Neural crest cell (in vitro differentiated cells): ENCODE data around the gene PLD2. TPM values are rescaled to one million over a fixed set of nuclear protein-coding genes. Genes with fewer than 3 reads are reported as not detected.
A peak's percentile ranks its signal among the peaks of the same experiment; 100 is the strongest.

ENCODE experiments used
- DNase-seq: peaks from one replicate; pipeline ENCODE4 v3.0.0; 2021; ENCODE audit warnings: low read depth, mixed read lengths, low spot score
- H3K27ac Mint-ChIP-seq: one replicate; pipeline ENCODE4 v1.8.0; 2021; ENCODE audit warnings: mild to moderate bottlenecking, mixed read lengths; ENCODE audit not compliant: unreplicated experiment
- H3K27me3 Mint-ChIP-seq: 2 replicates; pipeline ENCODE4 v1.8.0; 2021; ENCODE audit warnings: low read depth, mild to moderate bottlenecking, mixed read lengths
- H3K36me3 Mint-ChIP-seq: 2 replicates; pipeline ENCODE4 v1.8.0; 2021; ENCODE audit warnings: low read depth, mild to moderate bottlenecking, mixed read lengths
- H3K4me1 Mint-ChIP-seq: 2 replicates; pipeline ENCODE4 v1.8.0; 2021; ENCODE audit warnings: mixed read lengths
- H3K4me3 Mint-ChIP-seq: one replicate; pipeline ENCODE4 v1.8.0; 2021; ENCODE audit warnings: mild to moderate bottlenecking, mixed read lengths
- H3K9me3 Mint-ChIP-seq: 2 replicates; pipeline ENCODE4 v1.8.0; 2021; ENCODE audit warnings: mixed read lengths
- total RNA-seq: library from RNA; stranded (reverse); gene quantifications from 2 replicates; pipeline ENCODE4 v1.2.1, GENCODE V29; 2021
- TF ChIP-seq, protein P1 (sequence below): fragments of 200-600 bp; sonication (generic); conservative IDR thresholded peaks from 2 replicates; pipeline ENCODE4 v1.5.0; 2021; ENCODE audit warnings: antibody characterized with exemption, mild to moderate bottlenecking

The PLD2 gene
- total RNA-seq, 1 donor from 2014 or later: 54.8 TPM

GRCh38 chr17:4795168-4795567 lies 11.8 kb upstream of the PLD2 start:
- Mint-ChIP-seq H3K27ac (no peak overlapping the region), H3K4me3 (peak overlapping the region; percentile 100), H3K36me3 (peaks cover 2% of the 10 kb centered on the region), H3K27me3 (peaks cover 12% of the 10 kb centered on the region), H3K9me3 (no peaks in the 10 kb centered on the region), H3K4me1 (peaks cover 19% of the 10 kb centered on the region)
- DNase-seq: no peak
- TF ChIP-seq, protein P1, sequence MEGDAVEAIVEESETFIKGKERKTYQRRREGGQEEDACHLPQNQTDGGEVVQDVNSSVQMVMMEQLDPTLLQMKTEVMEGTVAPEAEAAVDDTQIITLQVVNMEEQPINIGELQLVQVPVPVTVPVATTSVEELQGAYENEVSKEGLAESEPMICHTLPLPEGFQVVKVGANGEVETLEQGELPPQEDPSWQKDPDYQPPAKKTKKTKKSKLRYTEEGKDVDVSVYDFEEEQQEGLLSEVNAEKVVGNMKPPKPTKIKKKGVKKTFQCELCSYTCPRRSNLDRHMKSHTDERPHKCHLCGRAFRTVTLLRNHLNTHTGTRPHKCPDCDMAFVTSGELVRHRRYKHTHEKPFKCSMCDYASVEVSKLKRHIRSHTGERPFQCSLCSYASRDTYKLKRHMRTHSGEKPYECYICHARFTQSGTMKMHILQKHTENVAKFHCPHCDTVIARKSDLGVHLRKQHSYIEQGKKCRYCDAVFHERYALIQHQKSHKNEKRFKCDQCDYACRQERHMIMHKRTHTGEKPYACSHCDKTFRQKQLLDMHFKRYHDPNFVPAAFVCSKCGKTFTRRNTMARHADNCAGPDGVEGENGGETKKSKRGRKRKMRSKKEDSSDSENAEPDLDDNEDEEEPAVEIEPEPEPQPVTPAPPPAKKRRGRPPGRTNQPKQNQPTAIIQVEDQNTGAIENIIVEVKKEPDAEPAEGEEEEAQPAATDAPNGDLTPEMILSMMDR: no peak

DNA sequence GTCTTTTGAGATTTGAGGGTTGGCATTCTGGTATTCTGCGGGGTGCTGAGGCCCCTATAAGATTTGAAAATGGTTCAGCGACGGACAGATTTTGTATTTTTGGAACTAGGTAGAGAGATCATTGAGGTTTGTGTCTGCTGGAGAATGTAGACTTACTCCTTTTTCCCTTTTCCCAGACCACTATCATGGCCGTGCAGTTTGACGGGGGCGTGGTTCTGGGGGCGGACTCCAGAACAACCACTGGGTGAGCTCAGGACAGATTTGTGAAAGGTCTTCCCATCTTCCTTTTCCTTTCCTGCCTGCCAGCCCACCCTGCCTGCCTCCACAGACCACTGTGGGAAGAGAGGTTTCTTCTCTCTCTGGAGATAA lies 10.4 kb upstream of the PLD2 start:
- Mint-ChIP-seq H3K27ac (peak overlapping the region; percentile 96), H3K36me3 (peaks cover 10% of the 10 kb centered on the region), H3K9me3 (no peaks in the 10 kb centered on the region), H3K4me1 (peaks cover 12% of the 10 kb centered on the region), H3K4me3 (peak overlapping the region; percentile 100), H3K27me3 (peaks cover 10% of the 10 kb centered on the region)
- peak; percentile 33 for DNase-seq
- TF ChIP-seq, protein P1: no peak

DNA sequence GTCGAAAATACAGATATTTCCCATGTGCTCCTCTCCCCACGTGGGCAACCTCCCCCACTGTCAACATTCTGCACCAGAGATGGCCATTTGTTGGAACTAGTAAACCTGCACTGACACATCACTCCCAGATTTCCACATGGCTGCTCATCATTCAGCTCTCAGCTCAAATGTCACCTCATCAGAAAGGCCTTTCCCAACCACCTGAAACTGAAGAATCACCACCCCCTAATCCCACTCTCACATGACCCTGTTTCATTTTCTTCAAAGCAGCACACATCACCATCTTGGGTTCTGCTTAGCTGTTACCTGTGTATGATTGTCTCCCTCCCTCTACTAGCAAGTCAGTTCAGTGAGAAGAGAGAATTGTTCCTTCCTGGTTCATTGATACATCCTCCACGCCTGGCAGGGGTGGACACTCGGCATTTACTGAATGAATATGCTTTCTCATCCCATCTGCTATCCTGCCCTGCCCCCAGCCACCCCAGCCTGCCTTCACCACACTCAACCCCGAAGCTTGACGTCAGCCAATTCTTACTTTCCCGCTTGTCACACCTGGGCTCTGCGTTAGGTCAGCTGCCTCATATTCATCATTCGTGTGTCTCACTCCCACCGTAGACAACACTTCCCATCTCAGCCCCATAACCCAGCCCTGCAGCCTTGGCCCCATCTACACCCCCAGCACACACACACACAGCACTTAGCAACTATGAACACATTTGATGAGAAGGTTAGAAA lies 6.3 kb upstream of the PLD2 start:
- H3K9me3 Mint-ChIP-seq: no peaks in the 10 kb centered on the region
- TF ChIP-seq, protein P1: no peak
- H3K36me3 Mint-ChIP-seq: peaks cover 10% of the 10 kb centered on the region
- H3K27me3 Mint-ChIP-seq: no peaks in the 10 kb centered on the region
- H3K27ac Mint-ChIP-seq: no peak overlapping the region
- DNase-seq: no peak
- H3K4me1 Mint-ChIP-seq: peaks cover 15% of the 10 kb centered on the region
- peak overlapping the region; percentile 73 for H3K4me3 Mint-ChIP-seq

DNA sequence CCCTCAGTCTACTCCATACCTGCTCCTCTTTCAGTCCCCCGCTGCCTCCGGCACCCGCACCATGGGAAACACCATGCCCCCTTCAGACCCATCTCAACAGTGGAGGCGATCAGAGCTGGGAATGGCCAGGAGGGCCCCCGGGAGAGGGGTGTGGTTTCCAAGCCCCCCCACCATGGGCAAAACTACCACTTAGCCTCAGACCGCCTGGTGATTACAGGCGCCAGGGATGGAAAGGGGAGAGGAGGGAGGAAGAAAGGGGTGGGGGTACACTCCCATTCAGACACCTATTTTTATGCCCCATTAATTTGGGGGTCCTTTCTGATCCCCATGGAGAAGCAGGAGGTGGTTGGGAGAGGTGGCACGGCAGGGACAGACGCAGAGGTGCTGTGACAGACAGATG lies 4.7 kb upstream of the PLD2 start, which contains the start of gene C17orf114:
C17orf114 (minus strand) TSS at position 101 of the 400 bp plus-strand sequence.
- Mint-ChIP-seq H3K4me1 (peaks cover 10% of the 10 kb centered on the region), H3K4me3 (peak within 1 kb of the TSS; percentile 73), H3K27ac (no peak within 1 kb of the TSS), H3K36me3 (peaks cover 7% of the 10 kb centered on the region), H3K27me3 (no peaks in the 10 kb centered on the region), H3K9me3 (no peaks in the 10 kb centered on the region)
- no peak for DNase-seq
- TF ChIP-seq, protein P1: no peak

DNA sequence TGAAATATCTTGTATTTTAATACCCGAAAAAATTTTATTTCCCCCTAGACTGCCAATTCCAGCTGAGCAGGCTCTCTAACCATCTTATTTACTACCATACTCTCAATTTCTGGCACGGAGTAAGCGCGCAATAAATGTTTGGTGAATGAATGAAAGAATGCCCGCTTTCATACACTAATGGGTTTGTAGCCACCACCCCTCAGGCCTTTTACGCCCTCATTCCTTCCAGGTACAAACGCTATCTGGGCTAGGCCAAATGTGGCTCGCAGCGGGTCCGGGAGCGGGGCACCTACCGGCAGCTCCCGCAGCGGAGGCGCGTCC lies 536 bp upstream of the PLD2 start:
- Mint-ChIP-seq H3K4me3 (peak overlapping the region; percentile 90), H3K27me3 (no peaks in the 10 kb centered on the region), H3K9me3 (no peaks in the 10 kb centered on the region), H3K4me1 (peaks cover 34% of the 10 kb centered on the region), H3K36me3 (peaks cover 9% of the 10 kb centered on the region), H3K27ac (no peak overlapping the region)
- no peak for DNase-seq
- TF ChIP-seq, protein P1: no peak
